CD14-positive monocyte (primary cell): ENCODE measurements around the gene GJB6. TPM values are rescaled to one million over a fixed set of nuclear protein-coding genes. Genes with fewer than 3 reads are reported as not detected.
A peak's percentile ranks its signal among the peaks of the same experiment; 100 is the strongest.

ENCODE experiments used
- DNase-seq, 3 donors: peaks; one replicate each; pipeline ENCODE4 v3.0.0-alpha.2; 2011 to 2022
- H2AFZ ChIP-seq: 2 replicates; pipeline ENCODE4 v1.6.0; 2012; ENCODE audit warnings: mild to moderate bottlenecking, low read depth, low read length, inconsistent platforms; ENCODE audit not compliant: insufficient read depth, poor library complexity, severe bottlenecking
- H3K27ac ChIP-seq, 2 donors: 1 replicate in 1 of 2; 2 replicates in 1 of 2; pipeline ENCODE4 v1.5.1; 2012 to 2013; ENCODE audit warnings: low read length in 2 of 2, control low read depth in 1 of 2, inconsistent platforms in 1 of 2, low read depth in 1 of 2, mild to moderate bottlenecking in 1 of 2
- H3K27me3 ChIP-seq, 2 donors: one replicate each; pipeline versions ENCODE4 v1.6.0 to v1.6.1; 2011 to 2013; ENCODE audit warnings: low read length in 2 of 2; ENCODE audit not compliant: control insufficient read depth in 2 of 2, insufficient read depth in 2 of 2
- H3K36me3 ChIP-seq, 2 donors: replicated peaks in 1 of 2; 1 replicate in 1 of 2; 2 replicates in 1 of 2; pipeline versions ENCODE4 v1.5.1 to v1.6.1; 2012 to 2013; ENCODE audit warnings: low read length in 2 of 2, control low read depth in 1 of 2, inconsistent platforms in 1 of 2, mild to moderate bottlenecking in 1 of 2; ENCODE audit not compliant: insufficient read depth in 2 of 2, control insufficient read depth in 1 of 2
- H3K4me1 ChIP-seq, 2 donors: 1 replicate in 1 of 2; 2 replicates in 1 of 2; pipeline versions ENCODE4 v1.5.1 to v1.6.1; 2012 to 2013; ENCODE audit warnings: low read length in 2 of 2, control low read depth in 1 of 2, inconsistent platforms in 1 of 2, mild to moderate bottlenecking in 1 of 2, moderate library complexity in 1 of 2; ENCODE audit not compliant: insufficient read depth in 2 of 2, control insufficient read depth in 1 of 2
- H3K4me2 ChIP-seq: replicated peaks from 2 replicates; pipeline ENCODE3; 2012; ENCODE audit warnings: low read length, moderate library complexity, mild to moderate bottlenecking; ENCODE audit not compliant: poor library complexity, severe bottlenecking; ENCODE audit errors: extremely low read depth
- H3K4me3 ChIP-seq, 3 experiments: fragments of 200-600 bp in 1 of 3; sonication (generic) in 1 of 3; replicated peaks in 1 of 3; 1 replicate in 2 of 3; 2 replicates in 1 of 3; pipeline ENCODE4 v1.5.1; 2011 to 2013; ENCODE audit warnings: low read length in 3 of 3, mild to moderate bottlenecking in 3 of 3, control low read depth in 2 of 3, low read depth in 2 of 3, inconsistent platforms in 1 of 3, moderate library complexity in 1 of 3
- H3K79me2 ChIP-seq: 2 replicates; pipeline ENCODE4 v1.6.0; 2012; ENCODE audit warnings: mild to moderate bottlenecking, control low read depth, inconsistent platforms, low read length, moderate library complexity; ENCODE audit not compliant: insufficient read depth
- H3K9ac ChIP-seq: 2 replicates; pipeline ENCODE4 v1.6.0; 2017; ENCODE audit warnings: low read length, mild to moderate bottlenecking; ENCODE audit not compliant: insufficient read depth, poor library complexity, severe bottlenecking
- H3K9me3 ChIP-seq, 2 donors: replicated peaks in 1 of 2; 1 replicate in 1 of 2; 2 replicates in 1 of 2; pipeline versions ENCODE4 v1.5.1 to v1.6.1; 2012 to 2013; ENCODE audit warnings: low read length in 2 of 2, control low read depth in 1 of 2; ENCODE audit not compliant: control insufficient read depth in 1 of 2, insufficient read depth in 1 of 2
- H4K20me1 ChIP-seq: 2 replicates; pipeline ENCODE4 v1.6.0; 2012; ENCODE audit warnings: mild to moderate bottlenecking, low read length, control low read depth, moderate library complexity; ENCODE audit not compliant: insufficient read depth
- H3K27ac Mint-ChIP-seq, 7 donors: one replicate each; pipeline ENCODE4 v1.8.0; 2020; ENCODE audit warnings: mild to moderate bottlenecking in 7 of 7, mixed read lengths in 7 of 7, moderate library complexity in 6 of 7, inconsistent platforms in 2 of 7
- H3K27me3 Mint-ChIP-seq, 3 donors: one replicate each; pipeline ENCODE4 v1.8.0; 2021 to 2022; ENCODE audit warnings: low read depth in 3 of 3, mild to moderate bottlenecking in 3 of 3, mixed read lengths in 3 of 3, moderate library complexity in 3 of 3, inconsistent platforms in 1 of 3
- H3K36me3 Mint-ChIP-seq, 2 donors: one replicate each; pipeline ENCODE4 v1.8.0; 2020; ENCODE audit warnings: mixed read lengths in 2 of 2, inconsistent platforms in 1 of 2, mild to moderate bottlenecking in 1 of 2
- H3K4me1 Mint-ChIP-seq: one replicate; pipeline ENCODE4 v1.8.0; 2020; ENCODE audit warnings: mild to moderate bottlenecking, mixed read lengths
- H3K4me3 Mint-ChIP-seq, 2 donors: one replicate each; pipeline ENCODE4 v1.8.0; 2020; ENCODE audit warnings: mild to moderate bottlenecking in 2 of 2, mixed read lengths in 2 of 2, moderate library complexity in 1 of 2
- H3K9me3 Mint-ChIP-seq, 7 donors: one replicate each; pipeline ENCODE4 v1.8.0; 2020 to 2022; ENCODE audit warnings: mixed read lengths in 7 of 7, mild to moderate bottlenecking in 6 of 7, moderate library complexity in 6 of 7, inconsistent platforms in 2 of 7
- WGBS: methylation state at CpG from one replicate; pipeline ENCODE4 v1.1.5; 2013; ENCODE audit warnings: missing lambda C conversion rate; ENCODE audit not compliant: insufficient coverage; 5-methylcytosine and 5-hydroxymethylcytosine counted together
- intact Hi-C, 2 donors: fragments of 100-400 bp; cut with micrococcal nuclease; formaldehyde crosslinking; loops; one replicate each; pipeline versions ENCODE4 v1.15.0 to v1.15.1; 2023
- polyA plus RNA-seq, 3 donors: library from polyadenylated mRNA; depleted of rRNA in 1 of 3; unstranded in 2 of 3; stranded (reverse) in 1 of 3; fragments of 300-500 nt in 2 of 3; fragments of >200 nt in 1 of 3; fragmentation: Illumina TruSeq in 2 of 3; gene quantifications; 1 replicate in 2 of 3; 2 replicates in 1 of 3; pipeline ENCODE4 v1.2.3, GENCODE V29; 2012 to 2021
- TF ChIP-seq, protein P1 (sequence below): fragments of 200-600 bp; IDR thresholded peaks from one replicate; pipeline ENCODE4 v1.8.0; 2022; ENCODE audit warnings: antibody characterized with exemption, mild to moderate bottlenecking

The GJB6 gene
- polyA plus RNA-seq, 3 donors: 0.32 TPM; not detected in 2

GRCh38 chr13:20206698-20207235 lies 25.4 kb downstream of the GJB6 start:
- H3K27ac ChIP-seq: no peak overlapping the region
- H3K9ac ChIP-seq: no peak overlapping the region
- intact Hi-C loops: no loop called here
- TF ChIP-seq, protein P1, sequence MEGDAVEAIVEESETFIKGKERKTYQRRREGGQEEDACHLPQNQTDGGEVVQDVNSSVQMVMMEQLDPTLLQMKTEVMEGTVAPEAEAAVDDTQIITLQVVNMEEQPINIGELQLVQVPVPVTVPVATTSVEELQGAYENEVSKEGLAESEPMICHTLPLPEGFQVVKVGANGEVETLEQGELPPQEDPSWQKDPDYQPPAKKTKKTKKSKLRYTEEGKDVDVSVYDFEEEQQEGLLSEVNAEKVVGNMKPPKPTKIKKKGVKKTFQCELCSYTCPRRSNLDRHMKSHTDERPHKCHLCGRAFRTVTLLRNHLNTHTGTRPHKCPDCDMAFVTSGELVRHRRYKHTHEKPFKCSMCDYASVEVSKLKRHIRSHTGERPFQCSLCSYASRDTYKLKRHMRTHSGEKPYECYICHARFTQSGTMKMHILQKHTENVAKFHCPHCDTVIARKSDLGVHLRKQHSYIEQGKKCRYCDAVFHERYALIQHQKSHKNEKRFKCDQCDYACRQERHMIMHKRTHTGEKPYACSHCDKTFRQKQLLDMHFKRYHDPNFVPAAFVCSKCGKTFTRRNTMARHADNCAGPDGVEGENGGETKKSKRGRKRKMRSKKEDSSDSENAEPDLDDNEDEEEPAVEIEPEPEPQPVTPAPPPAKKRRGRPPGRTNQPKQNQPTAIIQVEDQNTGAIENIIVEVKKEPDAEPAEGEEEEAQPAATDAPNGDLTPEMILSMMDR: no peak
- H3K9me3 ChIP-seq: peaks cover 0 to under 1% of the 10 kb centered on the region in 2 donors
- peaks cover under 1 to 3% (median 1%) of the 10 kb centered on the region in 3 donors for H3K27me3 Mint-ChIP-seq
- H3K79me2 ChIP-seq: no peaks in the 10 kb centered on the region
- H3K9me3 Mint-ChIP-seq: peaks cover under 1 to 4% (median 3%) of the 10 kb centered on the region in 7 donors
- peaks cover 4 to 5% of the 10 kb centered on the region in 2 donors for H3K4me1 ChIP-seq
- H2AFZ ChIP-seq: peak overlapping the region; percentile 42
- H3K4me3 Mint-ChIP-seq: no peak overlapping the region
- H4K20me1 ChIP-seq: no peaks in the 10 kb centered on the region
- H3K4me2 ChIP-seq: no peak overlapping the region
- DNase-seq: no peak
- peak overlapping the region in 1 of 7 donors; percentile 51 for H3K27ac Mint-ChIP-seq
- H3K36me3 ChIP-seq: no peaks in the 10 kb centered on the region
- no peaks in the 10 kb centered on the region for H3K27me3 ChIP-seq
- peaks cover 0 to 1% of the 10 kb centered on the region in 2 donors for H3K36me3 Mint-ChIP-seq
- 89% methylated on average over 10 of the region's 16 CpGs for WGBS
- peaks cover 10% of the 10 kb centered on the region for H3K4me1 Mint-ChIP-seq
- no peak overlapping the region for H3K4me3 ChIP-seq

GRCh38 chr13:20206065-20206697 lies 25.9 kb downstream of the GJB6 start:
- no peak for DNase-seq
- Mint-ChIP-seq H3K27ac (peak overlapping the region in 1 of 7 donors; percentile 41), H3K4me3 (no peak overlapping the region), H3K9me3 (peaks cover 3 to 7% (median 6%) of the 10 kb centered on the region in 7 donors), H3K4me1 (peaks cover 10% of the 10 kb centered on the region), H3K36me3 (peaks cover 0 to 4% of the 10 kb centered on the region in 2 donors), H3K27me3 (peaks cover 1 to 3% (median 2%) of the 10 kb centered on the region in 3 donors)
- Histone ChIP-seq H3K36me3 (no peaks in the 10 kb centered on the region), H3K9ac (no peak overlapping the region), H3K27me3 (no peaks in the 10 kb centered on the region), H3K4me2 (no peak overlapping the region), H4K20me1 (no peaks in the 10 kb centered on the region), H3K4me3 (no peak overlapping the region), H2AFZ (peak overlapping the region; percentile 42), H3K4me1 (peaks cover 4 to 5% of the 10 kb centered on the region in 2 donors), H3K79me2 (no peaks in the 10 kb centered on the region), H3K9me3 (peaks cover 0 to 4% of the 10 kb centered on the region in 2 donors), H3K27ac (no peak overlapping the region)
- intact Hi-C loops: no loop called here
- WGBS: 33% methylated on average over 5 of the region's 11 CpGs
- TF ChIP-seq, protein P1: no peak
